ENCODE measurements around the gene PDE1A. TPM values are rescaled to one million over a fixed set of nuclear protein-coding genes. Genes with fewer than 3 reads are reported as not detected.

Gene PDE1A
- polyA plus RNA-seq, 1 experiment = 4.3 TPM

DNA sequence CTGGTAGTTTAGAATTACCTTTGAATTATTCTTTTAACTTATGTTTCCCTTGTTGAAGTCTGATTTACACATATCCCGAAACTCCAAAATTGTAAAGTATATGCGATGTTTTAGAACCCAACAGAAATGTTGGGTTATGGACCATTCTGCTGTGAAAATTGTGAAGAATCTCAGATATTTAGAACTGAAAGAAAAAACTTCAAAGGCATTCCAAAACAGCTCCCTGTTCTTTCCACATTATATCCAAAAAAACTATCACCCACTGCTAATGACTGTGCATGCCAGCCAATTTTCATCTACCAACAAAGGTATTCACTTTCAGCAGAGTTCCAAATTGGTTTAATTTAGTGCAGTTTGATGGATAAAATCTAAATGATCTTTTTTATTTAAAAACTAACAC, 21.5 kb upstream of the PDE1A start:
- POLR2A ChIA-PET = no interaction called here
- H3K9me3 ChIP-seq (ENCODE audit: control insufficient read depth, insufficient read depth, low read length) = no peaks in the 10 kb centered on the region
- H3K4me3 ChIP-seq (ENCODE audit: low read depth, low read length) = no peak overlapping the region
- CTCF ChIA-PET = no interaction called here
- no peak for DNase-seq (ENCODE audit: low read depth, low spot score)
- H3K27me3 ChIP-seq (ENCODE audit: control insufficient read depth, insufficient read depth, low read length) = no peaks in the 10 kb centered on the region
- TF ChIP-seq, protein P1, sequence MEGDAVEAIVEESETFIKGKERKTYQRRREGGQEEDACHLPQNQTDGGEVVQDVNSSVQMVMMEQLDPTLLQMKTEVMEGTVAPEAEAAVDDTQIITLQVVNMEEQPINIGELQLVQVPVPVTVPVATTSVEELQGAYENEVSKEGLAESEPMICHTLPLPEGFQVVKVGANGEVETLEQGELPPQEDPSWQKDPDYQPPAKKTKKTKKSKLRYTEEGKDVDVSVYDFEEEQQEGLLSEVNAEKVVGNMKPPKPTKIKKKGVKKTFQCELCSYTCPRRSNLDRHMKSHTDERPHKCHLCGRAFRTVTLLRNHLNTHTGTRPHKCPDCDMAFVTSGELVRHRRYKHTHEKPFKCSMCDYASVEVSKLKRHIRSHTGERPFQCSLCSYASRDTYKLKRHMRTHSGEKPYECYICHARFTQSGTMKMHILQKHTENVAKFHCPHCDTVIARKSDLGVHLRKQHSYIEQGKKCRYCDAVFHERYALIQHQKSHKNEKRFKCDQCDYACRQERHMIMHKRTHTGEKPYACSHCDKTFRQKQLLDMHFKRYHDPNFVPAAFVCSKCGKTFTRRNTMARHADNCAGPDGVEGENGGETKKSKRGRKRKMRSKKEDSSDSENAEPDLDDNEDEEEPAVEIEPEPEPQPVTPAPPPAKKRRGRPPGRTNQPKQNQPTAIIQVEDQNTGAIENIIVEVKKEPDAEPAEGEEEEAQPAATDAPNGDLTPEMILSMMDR (IDR thresholded peaks at IDR 0.05; ENCODE audit: low read depth, low read length) = no peak
- H3K27ac ChIP-seq (ENCODE audit: low read depth, low read length) = no peak overlapping the region

DNA sequence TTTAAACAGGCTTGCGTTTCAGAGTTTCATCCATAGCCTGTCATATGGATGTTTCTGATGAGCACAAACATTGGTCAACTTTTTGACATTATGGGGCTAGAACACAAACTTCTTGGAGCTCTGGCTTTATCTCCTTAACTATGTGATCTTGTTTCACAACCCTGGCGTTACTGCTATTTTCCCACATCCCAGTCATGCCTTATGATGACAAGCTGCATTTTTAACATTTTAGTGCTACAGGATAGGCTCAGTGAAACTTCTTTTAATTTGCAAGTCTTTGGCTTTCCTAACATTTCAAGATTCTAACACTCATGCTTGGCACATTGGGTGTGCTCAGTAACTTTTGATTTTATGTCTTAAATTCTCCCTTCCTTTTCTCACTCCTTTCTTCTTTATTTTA, 21.0 kb upstream of the PDE1A start:
- POLR2A ChIA-PET = no interaction called here

DNA sequence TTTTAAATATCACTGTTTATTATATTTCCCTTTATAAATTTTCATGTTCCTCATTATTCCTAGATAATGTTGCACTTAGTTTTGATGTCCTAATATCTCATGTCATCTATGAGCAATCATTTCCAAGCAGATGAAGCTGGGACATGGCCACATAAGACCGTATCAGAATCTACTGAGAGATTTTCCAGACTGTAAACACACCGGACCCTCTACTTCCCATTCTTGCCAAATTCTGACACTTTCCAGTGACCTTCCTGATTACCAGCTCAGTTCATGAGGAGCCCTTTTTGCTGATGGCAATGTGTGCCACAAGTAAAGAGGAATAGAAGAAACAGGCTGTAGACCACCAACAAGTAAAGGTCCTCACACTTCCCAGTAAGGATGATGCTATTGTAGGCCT, 20.3 kb upstream of the PDE1A start:
- TF ChIP-seq, protein P1 (IDR thresholded peaks at IDR 0.05; ENCODE audit: low read depth, low read length) = no peak
- Histone ChIP-seq H3K4me3 (ENCODE audit: low read depth, low read length) (no peak overlapping the region), H3K27ac (ENCODE audit: low read depth, low read length) (no peak overlapping the region), H3K27me3 (ENCODE audit: control insufficient read depth, insufficient read depth, low read length) (no peaks in the 10 kb centered on the region), H3K9me3 (ENCODE audit: control insufficient read depth, insufficient read depth, low read length) (no peaks in the 10 kb centered on the region)
- ChIA-PET POLR2A (no interaction called here), CTCF (interaction anchor here (0.7 kb wide), 1 partner anchor 379 kb away, joined by 4 read pairs; no protein-coding TSS in a partner anchor)
- DNase-seq (ENCODE audit: low read depth, low spot score) = no peak

More for the DNA sequence above, 21.0 kb upstream of the PDE1A start:
- DNase-seq (ENCODE audit: low read depth, low spot score) = peak; percentile 32
- CTCF ChIA-PET = no interaction called here
- TF ChIP-seq, protein P1 (IDR thresholded peaks at IDR 0.05; ENCODE audit: low read depth, low read length) = no peak
- no peaks in the 10 kb centered on the region for H3K9me3 ChIP-seq (ENCODE audit: control insufficient read depth, insufficient read depth, low read length)
- H3K27ac ChIP-seq (ENCODE audit: low read depth, low read length) = no peak overlapping the region
- no peak overlapping the region for H3K4me3 ChIP-seq (ENCODE audit: low read depth, low read length)
- H3K27me3 ChIP-seq (ENCODE audit: control insufficient read depth, insufficient read depth, low read length) = no peaks in the 10 kb centered on the region

DNA sequence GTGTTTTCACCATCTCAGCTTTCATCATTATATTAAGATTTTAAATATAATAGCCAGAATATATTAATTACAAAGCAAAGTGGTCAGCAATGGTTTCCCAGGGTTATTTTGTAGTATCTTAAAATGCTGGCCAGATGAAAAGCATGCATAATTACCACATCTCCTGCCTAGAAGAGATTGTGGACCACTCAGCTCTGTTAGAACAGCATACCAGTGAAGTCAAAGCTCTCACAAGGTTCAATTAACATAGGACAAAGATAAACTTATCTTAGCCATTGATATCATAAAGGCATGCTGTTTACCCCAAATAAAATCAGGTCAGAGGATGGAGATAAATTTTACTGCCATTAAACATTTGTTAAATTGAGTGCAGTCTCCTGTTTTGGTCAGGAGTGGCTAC, 19.3 kb upstream of the PDE1A start:
- Histone ChIP-seq H3K4me3 (ENCODE audit: low read depth, low read length) (no peak overlapping the region), H3K9me3 (ENCODE audit: control insufficient read depth, insufficient read depth, low read length) (no peaks in the 10 kb centered on the region), H3K27me3 (ENCODE audit: control insufficient read depth, insufficient read depth, low read length) (no peaks in the 10 kb centered on the region), H3K27ac (ENCODE audit: low read depth, low read length) (no peak overlapping the region)
- POLR2A ChIA-PET = no interaction called here
- CTCF ChIA-PET = interaction anchor here (1.7 kb wide), 1 partner anchor 221 kb away, joined by 4 read pairs; no protein-coding TSS in a partner anchor
- no peak for DNase-seq (ENCODE audit: low read depth, low spot score)
- TF ChIP-seq, protein P1 (IDR thresholded peaks at IDR 0.05; ENCODE audit: low read depth, low read length) = no peak

DNA sequence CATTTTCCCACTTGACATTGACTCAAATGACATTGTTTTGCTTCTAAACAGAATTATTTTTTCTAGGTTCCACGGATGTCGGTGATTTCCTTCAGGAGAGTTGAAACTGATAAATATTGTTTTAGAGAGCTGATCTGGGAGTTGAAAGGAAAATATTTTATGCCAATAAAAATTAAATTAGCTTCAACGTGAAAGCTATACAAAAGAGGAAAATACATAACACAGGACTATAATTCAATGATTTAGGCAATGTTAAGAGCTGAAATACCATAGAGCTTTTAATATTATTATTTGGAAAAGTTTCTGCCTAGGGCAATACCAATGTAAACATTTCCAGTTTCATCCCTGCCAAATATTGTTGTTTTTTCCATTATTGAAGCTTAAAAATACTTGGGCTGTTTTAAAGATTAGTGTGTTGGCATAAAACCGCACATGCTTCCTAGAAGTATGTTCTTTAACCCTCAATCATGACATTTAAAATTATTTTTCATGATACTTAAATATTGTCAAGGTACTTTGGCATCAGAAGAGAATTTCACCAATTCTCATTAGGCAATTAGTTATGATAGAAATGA, 18.6 kb upstream of the PDE1A start:
- DNase-seq (ENCODE audit: low read depth, low spot score) = no peak
- H3K27ac ChIP-seq (ENCODE audit: low read depth, low read length) = no peak overlapping the region
- H3K9me3 ChIP-seq (ENCODE audit: control insufficient read depth, insufficient read depth, low read length) = no peaks in the 10 kb centered on the region
- ChIA-PET POLR2A (interaction anchor here (1.2 kb wide), 1 partner anchor 19 kb away, joined by 3 read pairs; no protein-coding TSS in a partner anchor), CTCF (interaction anchor here (1.7 kb wide), 1 partner anchor 221 kb away, joined by 4 read pairs; no protein-coding TSS in a partner anchor)
- no peak overlapping the region for H3K4me3 ChIP-seq (ENCODE audit: low read depth, low read length)
- TF ChIP-seq, protein P1 (IDR thresholded peaks at IDR 0.05; ENCODE audit: low read depth, low read length) = no peak
- no peaks in the 10 kb centered on the region for H3K27me3 ChIP-seq (ENCODE audit: control insufficient read depth, insufficient read depth, low read length)

Measured in AG04450 (cell line).